MG63 (cell line): ENCODE data around the gene JOSD1. TPM values are rescaled to one million over a fixed set of nuclear protein-coding genes. Genes with fewer than 3 reads are reported as not detected.

ENCODE experiments used
- DNase-seq: peaks from one replicate; pipeline ENCODE4 v3.0.0-alpha.2; 2020
- H3K27me3 ChIP-seq: fragments of 250-450 bp; sonication (Bioruptor Pico); 2 replicates; pipeline ENCODE4 v1.5.1; 2020; ENCODE audit warnings: mild to moderate bottlenecking, moderate library complexity
- H3K36me3 ChIP-seq: fragments of 250-450 bp; sonication (Bioruptor Pico); 2 replicates; pipeline ENCODE4 v1.5.1; 2020; ENCODE audit warnings: mild to moderate bottlenecking, moderate library complexity
- H3K4me3 ChIP-seq: fragments of 250-450 bp; sonication (Bioruptor Pico); 2 replicates; pipeline ENCODE4 v1.5.1; 2020; ENCODE audit warnings: mild to moderate bottlenecking, moderate library complexity
- H3K9me3 ChIP-seq: fragments of 250-450 bp; sonication (Bioruptor Pico); 2 replicates; pipeline ENCODE4 v1.5.1; 2020; ENCODE audit warnings: mild to moderate bottlenecking, moderate library complexity
- total RNA-seq: library from RNA; depleted of rRNA; stranded (reverse); fragments of >200 nt; shearing (Covaris generic); gene quantifications from 2 replicates; pipeline ENCODE4 v1.2.3, GENCODE V29; 2014; ENCODE audit warnings: low replicate concordance

The JOSD1 gene
- total RNA-seq, 1 experiment from 2014 or later = 47.5 TPM

DNA sequence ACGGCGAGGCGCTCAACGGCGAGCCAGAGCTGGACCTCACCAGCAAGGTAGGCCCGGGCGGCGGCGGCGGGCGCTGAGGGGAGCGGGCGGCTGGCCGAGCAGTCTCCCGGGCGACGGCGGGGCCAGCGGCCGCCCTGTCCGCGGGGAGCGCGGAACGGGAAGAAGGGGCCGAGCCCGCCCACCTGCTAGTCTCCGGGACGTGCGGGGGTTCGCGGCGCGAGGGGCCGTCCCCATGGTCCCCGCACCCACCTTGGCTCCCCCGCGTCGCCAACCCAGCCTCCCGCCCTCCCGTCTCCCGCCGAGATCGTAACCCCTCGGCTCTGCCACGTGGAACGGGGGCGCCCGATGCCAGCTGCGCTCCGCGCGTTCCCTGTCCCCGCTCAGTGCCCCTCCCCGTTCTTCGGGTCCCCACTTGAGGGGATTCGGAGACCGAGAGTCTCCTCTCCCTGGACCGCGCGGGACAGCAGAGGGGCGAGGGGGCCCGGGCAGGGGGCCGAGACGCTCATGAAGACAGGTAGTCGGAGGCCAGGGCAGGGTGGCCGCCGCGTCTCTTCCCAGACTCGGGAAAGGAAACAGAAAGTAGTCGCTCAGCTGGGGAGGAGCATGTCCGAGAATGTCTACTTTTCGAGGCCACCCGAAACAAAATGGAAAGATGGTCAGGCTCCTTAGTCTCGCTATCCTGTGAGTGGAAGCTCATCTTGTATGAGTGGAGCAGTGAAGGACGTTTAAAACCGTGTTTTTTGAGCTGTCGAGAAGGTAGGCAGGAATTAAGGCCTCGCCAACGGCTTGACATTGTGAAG is 5.6 kb upstream of the JOSD1 start:
- H3K36me3 ChIP-seq = peaks cover 23% of the 10 kb centered on the region
- H3K4me3 ChIP-seq = peak overlapping the region; percentile 96
- H3K9me3 ChIP-seq = no peaks in the 10 kb centered on the region; the same call in 1 of the 2 replicates
- H3K27me3 ChIP-seq = no peaks in the 10 kb centered on the region
- peak; percentile 36 for DNase-seq

DNA sequence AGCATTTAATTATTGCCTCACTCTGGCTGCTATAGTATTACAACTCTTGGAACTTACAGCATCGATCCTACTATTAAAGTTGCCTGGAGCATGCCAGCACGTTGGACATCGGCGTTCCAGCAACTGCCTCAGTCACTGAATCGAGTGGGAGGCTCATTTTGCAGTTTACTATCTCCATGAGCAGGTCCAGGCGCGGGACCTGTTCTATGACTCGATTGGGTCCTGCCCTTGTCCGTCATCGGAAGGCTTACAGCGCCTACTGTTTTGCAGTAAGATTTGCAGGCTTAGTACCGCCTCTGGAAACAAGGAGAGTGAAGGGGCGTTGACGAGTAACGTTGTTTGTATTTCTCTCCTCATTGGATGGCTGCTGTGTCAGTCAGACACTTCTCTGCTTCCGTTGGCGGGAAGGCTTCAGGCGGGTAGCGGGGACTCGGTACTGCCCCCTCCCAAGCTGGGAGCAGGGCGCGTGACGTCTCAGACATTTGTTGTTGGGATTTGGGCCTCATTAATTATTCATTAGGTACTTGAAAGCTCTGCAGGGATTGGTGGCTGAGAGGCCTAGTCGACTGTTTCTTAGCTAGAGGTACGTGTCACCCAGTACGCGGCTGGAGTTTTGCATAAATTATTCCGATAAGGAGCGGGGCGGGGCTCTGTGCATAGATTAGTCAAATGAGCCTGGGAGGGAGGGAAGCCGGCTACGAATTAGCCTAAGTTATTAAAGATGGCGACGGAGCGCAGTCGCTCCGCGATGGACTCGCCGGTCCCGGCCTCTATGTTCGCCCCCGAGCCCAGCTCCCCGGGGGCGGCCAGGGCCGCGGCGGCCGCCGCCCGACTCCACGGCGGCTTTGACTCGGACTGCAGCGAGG is 4.7 kb upstream of the JOSD1 start, which contains the start of gene GTPBP1:
Gene GTPBP1 (plus strand): TSS at position 710 of the 866 bp plus-strand sequence. CDS start 12 bp downstream, at position 722.
- peak; percentile 99 for DNase-seq
- Histone ChIP-seq H3K9me3 (no peaks in the 10 kb centered on the region; the same call in 1 of the 2 replicates), H3K27me3 (no peaks in the 10 kb centered on the region), H3K36me3 (peaks cover 16% of the 10 kb centered on the region), H3K4me3 (peak within 1 kb of the TSS; percentile 96)

DNA sequence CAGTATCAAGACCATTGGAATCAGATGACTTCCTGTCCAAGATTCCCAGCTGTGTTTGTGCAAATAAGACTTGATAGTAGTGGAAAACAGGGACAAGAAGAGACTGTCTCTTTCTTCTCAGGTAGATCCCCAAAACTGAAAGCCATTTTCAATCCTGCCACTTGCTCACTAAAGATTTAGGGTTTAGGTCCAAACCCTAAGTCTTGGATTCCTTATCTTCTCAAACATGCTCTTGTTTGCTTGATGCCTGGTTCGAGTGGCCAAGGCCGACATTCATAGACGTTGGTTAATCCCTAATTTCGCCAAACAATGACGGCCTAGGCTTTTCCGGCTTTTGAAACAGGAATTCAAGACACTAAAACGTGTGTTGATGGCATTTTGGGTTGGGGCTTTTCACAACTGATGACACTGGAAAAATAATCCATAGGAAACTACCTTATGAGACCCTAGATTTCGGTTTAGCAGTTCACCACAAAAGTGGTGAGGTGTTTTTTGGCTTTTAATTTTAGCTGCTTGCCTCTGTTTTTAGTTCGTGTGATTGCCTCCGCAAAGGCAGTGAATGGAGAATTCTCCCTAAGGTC is 4.0 kb upstream of the JOSD1 start:
- Histone ChIP-seq H3K4me3 (peak overlapping the region; percentile 39), H3K9me3 (no peaks in the 10 kb centered on the region; the same call in 1 of the 2 replicates), H3K27me3 (no peaks in the 10 kb centered on the region), H3K36me3 (peaks cover 14% of the 10 kb centered on the region)
- no peak for DNase-seq

DNA sequence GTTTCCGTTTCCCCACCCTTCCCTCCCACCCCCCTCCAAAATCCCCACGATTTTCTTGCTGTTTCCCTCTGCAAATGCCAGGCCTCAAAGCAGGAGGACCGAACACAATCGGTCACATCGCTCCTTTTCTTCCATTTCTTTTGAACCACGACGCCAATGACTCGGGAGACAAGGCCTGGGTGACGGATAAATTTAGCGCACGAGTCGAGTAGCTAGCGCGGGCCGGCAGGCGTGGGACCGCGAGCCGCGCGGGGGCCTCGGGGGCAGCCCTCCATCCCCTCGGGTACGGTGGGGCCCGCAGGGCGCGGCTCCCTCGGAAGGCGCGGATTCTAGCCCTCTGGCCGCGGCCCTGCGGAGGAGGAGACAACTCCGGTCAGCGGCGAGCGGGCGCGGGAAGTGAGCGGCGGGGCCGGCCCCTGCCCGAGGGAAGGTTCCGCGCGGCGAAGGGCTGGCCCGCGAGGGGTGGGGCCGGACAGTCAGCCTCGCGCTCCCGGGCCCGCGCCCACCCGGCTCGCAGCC is 414 bp downstream of the JOSD1 start:
- Histone ChIP-seq H3K36me3 (peaks cover 26% of the 10 kb centered on the region), H3K9me3 (no peaks in the 10 kb centered on the region), H3K27me3 (no peaks in the 10 kb centered on the region), H3K4me3 (peak overlapping the region; percentile 82)
- DNase-seq = peak; percentile 74

DNA sequence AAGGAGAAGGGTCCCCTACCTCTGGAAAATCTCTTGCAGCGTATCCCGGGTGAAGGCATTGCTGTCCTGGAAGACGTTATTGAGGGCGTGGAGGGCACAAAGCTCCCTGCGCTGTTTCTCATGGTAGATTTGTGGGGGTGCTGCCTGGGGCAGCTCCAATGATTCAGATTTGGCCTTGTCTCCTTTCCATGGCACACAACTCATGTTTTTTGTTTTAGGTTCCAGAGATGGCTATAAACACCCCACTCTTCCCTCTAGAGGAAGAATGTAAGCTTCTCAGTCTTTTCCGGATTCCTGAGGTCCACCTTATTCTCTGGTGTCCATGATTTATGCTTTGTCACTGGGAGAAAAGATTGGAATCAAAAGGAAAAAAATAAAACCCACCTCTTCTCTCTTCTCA is 959 bp downstream of the JOSD1 start:
- Histone ChIP-seq H3K4me3 (peak overlapping the region; percentile 82), H3K36me3 (peaks cover 26% of the 10 kb centered on the region), H3K9me3 (no peaks in the 10 kb centered on the region), H3K27me3 (no peaks in the 10 kb centered on the region)
- peak; percentile 30 for DNase-seq

DNA sequence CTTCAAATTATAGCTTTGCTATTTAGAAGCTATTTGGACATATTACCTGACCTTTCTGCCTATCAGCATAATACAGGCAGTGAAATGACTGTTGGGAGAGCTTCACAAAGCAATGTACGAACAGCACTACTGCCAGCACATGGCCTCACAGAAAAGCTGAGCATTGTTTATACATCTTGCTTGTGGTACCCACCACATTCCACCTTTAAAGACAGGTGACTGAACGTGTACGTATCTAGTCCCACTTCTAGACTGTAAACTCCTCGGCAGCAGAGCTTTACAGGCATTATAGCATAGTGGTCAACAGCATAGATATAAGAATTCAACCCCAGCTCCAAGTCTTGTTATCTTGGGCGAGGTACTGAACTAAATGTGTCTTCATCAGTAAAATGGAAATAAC is 1.6 kb downstream of the JOSD1 start:
- Histone ChIP-seq H3K4me3 (peak overlapping the region; percentile 82), H3K36me3 (peaks cover 30% of the 10 kb centered on the region), H3K27me3 (no peaks in the 10 kb centered on the region), H3K9me3 (no peaks in the 10 kb centered on the region)
- DNase-seq = no peak

DNA sequence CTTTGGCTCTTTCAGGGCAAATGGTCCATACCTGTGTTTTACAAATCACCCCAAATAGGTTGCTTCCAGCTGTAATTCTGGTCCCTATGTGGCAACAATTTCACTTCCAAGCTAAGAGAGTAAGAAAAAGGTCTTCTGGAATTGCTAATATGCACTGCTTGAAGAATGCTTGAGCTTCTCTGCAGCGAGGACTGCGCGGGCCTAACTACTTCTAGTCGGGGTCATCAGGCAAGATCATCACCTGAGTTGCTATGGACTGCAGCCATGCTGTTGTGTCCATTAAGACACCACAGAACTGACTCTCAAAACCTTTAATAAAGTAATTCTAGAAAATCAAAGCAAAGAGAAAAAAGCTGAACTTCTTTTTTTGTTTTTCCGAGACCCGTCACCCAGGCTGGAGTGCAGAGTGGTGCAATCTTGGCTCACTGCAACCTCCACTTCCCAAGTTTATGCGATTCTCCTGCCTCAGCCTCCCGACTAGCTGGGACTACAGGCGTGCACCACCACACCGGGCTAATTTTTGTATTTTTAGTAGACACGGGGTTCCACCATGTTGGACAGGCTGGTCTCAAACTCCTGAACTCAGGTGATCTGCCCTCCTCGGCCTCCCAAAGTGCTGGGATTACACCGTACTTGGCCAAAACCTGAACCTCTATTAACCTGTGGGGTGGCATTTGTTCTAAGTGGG is 2.2 kb downstream of the JOSD1 start:
- Histone ChIP-seq H3K27me3 (no peaks in the 10 kb centered on the region), H3K9me3 (no peaks in the 10 kb centered on the region), H3K36me3 (peaks cover 36% of the 10 kb centered on the region), H3K4me3 (peak overlapping the region; percentile 82)
- DNase-seq = no peak

DNA sequence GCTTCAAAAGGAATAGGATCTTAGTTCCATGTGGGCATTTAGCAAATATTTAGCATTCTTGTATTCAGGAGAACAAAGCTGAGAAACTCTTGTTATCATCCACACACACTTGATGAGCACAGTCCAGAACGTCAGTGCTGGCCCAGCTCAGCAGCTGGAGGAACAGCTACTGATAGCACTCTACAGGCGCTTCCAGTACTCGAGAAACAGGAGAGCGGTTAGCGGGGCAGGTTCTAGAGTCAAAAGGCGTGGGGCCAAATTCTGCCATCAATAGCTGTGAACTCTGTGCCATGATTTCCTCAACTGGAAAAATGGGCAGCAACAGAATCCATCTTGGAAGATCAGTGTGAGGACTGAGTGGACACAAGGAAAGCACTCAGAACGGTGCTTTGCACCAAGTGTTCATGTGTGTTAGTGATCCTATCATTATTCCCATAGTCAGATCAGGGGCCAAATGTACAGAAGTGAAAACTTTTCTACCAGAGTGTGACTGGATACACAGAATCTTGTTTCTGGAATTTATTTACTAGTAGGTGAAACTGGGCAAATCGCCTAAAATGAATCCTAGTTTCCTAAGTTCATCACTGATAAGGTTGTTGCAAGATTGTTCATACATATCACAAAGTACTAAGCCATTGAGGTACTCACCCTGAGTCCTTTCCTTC is 3.2 kb downstream of the JOSD1 start:
- no peak overlapping the region; the same call in 1 of the 2 replicates for H3K4me3 ChIP-seq
- no peak for DNase-seq

DNA sequence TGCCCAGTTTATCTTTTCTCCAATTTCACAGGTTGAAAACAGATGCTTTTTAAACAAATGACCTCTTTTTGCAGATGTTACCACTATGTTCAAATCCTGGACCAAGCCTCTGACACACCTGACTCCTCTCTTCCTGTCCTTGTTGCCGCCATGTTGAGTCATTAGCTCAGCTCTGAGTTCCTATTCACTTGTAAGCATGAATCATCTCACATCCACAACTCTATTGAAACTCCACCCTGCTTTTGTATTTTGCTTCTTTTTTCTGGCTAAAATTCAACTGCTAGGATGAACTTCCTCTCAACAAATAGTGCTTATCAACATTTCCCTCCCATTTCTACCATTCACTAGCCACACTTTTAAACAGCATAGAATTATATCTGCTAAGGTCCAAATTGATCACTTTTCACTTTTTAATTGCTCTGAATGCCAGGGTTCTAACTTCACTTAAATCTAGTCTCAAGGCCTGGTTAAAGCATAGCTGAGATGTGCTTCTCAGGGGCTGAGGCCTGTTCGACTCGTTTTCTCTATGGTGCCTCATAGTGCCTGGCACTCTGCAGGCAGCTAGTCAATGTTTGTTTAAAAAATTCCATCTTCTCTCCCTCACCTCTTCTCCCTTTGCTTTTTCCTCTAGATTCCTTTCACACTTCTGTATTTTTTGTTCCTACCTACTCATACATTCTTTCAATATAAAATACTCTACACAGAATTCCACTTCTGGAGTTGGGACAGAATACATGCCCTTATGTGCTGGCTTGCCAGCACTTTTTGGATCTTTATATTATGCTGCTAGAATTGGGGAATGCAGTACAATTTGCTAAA is 3.9 kb downstream of the JOSD1 start:
- Histone ChIP-seq H3K36me3 (peaks cover 50% of the 10 kb centered on the region), H3K4me3 (0 out of 2 replicates have a peak overlapping the region, but pooled peaks have one; percentile 6), H3K9me3 (no peaks in the 10 kb centered on the region)

More for the DNA sequence above, 3.2 kb downstream of the JOSD1 start:
- no peaks in the 10 kb centered on the region for H3K27me3 ChIP-seq
- no peaks in the 10 kb centered on the region for H3K9me3 ChIP-seq
- H3K36me3 ChIP-seq = peaks cover 43% of the 10 kb centered on the region

DNA sequence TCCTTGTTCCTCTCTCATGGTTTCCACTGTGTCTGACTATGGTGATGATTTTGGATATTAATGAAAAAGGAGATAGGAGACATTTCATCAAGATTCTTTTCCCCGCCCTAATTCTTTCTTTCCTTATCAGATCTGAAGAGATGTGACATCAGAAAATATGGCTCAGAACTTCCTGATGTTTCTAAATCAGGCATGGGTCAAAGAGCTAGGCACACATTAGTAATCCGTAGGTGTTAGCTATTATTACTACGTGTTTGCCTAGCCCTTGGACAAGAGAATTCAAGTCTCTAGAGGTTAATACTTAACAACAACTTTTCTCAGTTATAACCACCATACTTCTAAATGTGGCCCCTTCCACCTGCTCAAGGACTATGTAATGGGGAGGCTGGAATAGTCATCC is 5.8 kb downstream of the JOSD1 start:
- Histone ChIP-seq H3K36me3 (peaks cover 62% of the 10 kb centered on the region), H3K9me3 (no peaks in the 10 kb centered on the region), H3K27me3 (no peaks in the 10 kb centered on the region), H3K4me3 (no peak overlapping the region)
- DNase-seq = no peak

More for the DNA sequence above, 3.9 kb downstream of the JOSD1 start:
- no peaks in the 10 kb centered on the region for H3K27me3 ChIP-seq
- peak; percentile 70 for DNase-seq

DNA sequence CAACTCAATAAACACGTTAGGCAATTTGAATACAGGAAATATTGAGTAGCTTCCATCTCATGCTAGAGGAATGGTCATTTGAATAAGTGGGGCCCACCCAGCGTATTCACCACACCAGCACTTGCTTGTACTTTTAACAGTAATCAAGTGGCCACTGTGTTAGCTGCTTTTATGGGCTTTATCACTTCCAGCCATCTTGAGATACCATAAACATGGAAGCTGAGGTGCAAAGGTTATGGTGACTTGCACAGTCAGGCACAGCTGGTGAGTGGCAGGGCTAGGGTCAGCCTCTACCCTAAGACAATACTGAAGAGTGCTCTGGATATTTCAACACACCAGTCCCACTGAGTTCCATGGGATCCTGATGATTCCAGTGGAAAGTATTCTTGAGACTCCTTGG is 6.7 kb downstream of the JOSD1 start:
- no peak for DNase-seq
- no peaks in the 10 kb centered on the region for H3K27me3 ChIP-seq
- H3K36me3 ChIP-seq = peaks cover 66% of the 10 kb centered on the region
- H3K9me3 ChIP-seq = no peaks in the 10 kb centered on the region
- H3K4me3 ChIP-seq = no peak overlapping the region

DNA sequence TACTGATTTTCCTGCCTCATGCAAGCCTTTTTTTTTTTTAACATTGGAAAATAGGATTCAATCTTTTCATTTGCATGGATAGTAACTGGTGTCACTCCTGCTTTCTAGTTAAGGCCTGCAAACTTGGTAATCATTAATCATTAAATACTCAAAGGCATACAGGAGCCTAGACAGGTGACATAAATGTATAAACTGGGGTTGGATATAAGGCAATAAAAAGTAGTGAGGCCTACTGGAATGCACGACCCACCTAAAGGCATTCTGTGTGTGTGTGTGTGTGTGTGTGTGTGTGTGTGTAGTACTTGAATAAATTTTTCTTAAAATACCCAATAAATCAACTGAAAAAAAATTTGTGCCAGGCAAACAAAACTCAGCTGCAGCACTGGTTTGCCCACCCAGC is 11.1 kb downstream of the JOSD1 start:
- Histone ChIP-seq H3K36me3 (peaks cover 87% of the 10 kb centered on the region), H3K27me3 (no peaks in the 10 kb centered on the region), H3K4me3 (no peak overlapping the region), H3K9me3 (no peaks in the 10 kb centered on the region)
- no peak for DNase-seq

DNA sequence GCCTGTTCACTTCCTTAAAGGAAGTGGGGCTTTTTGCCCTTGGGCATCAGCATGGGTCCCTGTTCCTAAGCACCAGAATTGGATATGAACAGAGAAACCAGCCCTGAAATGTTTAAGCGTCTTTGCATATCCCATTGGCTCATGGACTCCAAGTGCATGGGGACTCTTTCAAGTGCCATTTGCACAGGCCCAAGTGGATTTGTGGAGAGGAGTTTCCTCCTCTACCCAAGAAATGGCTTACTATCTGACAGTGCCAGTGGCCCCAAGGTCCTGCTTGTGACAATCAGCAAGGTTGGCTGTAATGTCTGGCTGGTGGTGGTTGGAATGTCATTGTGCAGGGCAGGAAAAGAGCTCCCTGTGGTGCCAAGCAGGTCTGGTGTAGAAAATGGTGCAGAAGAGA is 15.0 kb downstream of the JOSD1 start:
- peaks cover 80% of the 10 kb centered on the region for H3K36me3 ChIP-seq
- no peaks in the 10 kb centered on the region for H3K27me3 ChIP-seq
- DNase-seq = no peak
- no peaks in the 10 kb centered on the region; the same call in 1 of the 2 replicates for H3K9me3 ChIP-seq
- no peak overlapping the region for H3K4me3 ChIP-seq

DNA sequence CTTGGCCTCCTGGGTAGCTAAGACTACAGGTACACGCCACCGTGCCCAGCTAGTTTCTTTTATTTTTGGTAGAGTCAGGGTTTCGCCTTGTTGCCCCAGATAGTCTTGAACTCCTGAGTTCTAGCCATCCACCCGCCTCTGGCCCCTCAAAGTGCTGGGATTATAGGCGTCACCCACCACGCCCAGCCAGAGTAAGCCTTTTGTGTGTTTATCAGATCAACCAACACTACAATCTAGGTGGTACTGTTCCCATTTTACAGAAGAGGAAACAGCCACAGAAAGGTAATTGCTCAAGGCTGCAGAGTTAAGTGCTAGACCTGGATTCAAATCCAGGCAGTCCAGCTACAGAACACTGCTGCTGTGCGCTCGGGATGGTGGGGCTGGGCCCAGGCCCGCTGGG is 15.8 kb downstream of the JOSD1 start:
- Histone ChIP-seq H3K4me3 (no peak overlapping the region), H3K27me3 (no peaks in the 10 kb centered on the region), H3K36me3 (peaks cover 75% of the 10 kb centered on the region), H3K9me3 (no peaks in the 10 kb centered on the region; the same call in 1 of the 2 replicates)
- DNase-seq = no peak
